Epithelial cell of esophagus (primary cell): ENCODE measurements around the gene GGTA1.
"Not testable (repeated sequence)": the region's sequence is repeated elsewhere in the genome, so short reads cannot be mapped to it uniquely, and the experiment has no call there.

Source experiments
- DNase-seq: peaks from one replicate; pipeline ENCODE4 v3.0.0; 2010; ENCODE audit warnings: low read depth
- H3K4me3 ChIP-seq: 2 replicates; pipeline ENCODE4 v1.5.1; 2011; ENCODE audit warnings: mild to moderate bottlenecking, low read length, control low read depth
- CTCF ChIP-seq: IDR thresholded peaks from 2 replicates; pipeline ENCODE4 v1.5.1; 2011; ENCODE audit warnings: low read depth, mild to moderate bottlenecking, low read length, control low read depth, inconsistent platforms; ENCODE audit not compliant: insufficient read depth; ENCODE audit errors: missing control alignments

The GGTA1 gene

GRCh38 chr9:121439711-121440664 lies 59.7 kb downstream of the GGTA1 start:
- TF ChIP-seq CTCF, result no peak
- peak; percentile 22 for DNase-seq

GRCh38 chr9:121439016-121439415 lies 60.6 kb downstream of the GGTA1 start:
- DNase-seq, result no peak
- no peak for TF ChIP-seq CTCF
- H3K4me3 ChIP-seq, result no peak overlapping the region

More at GRCh38 chr9:121439711-121440664, 59.7 kb downstream of the GGTA1 start:
- H3K4me3 ChIP-seq, result no peak overlapping the region

- TF ChIP-seq CTCF, result no peak
- DNase-seq, result no peak
- no peak overlapping the region for H3K4me3 ChIP-seq
These were observed 61.8 kb downstream of the GGTA1 start for GRCh38 chr9:121437891-121438290.

- not testable (repeated sequence) for DNase-seq, H3K4me3 ChIP-seq
These were observed 62.6 kb downstream of the GGTA1 start for GRCh38 chr9:121437046-121437445.

GRCh38 chr9:121434969-121435368 lies 64.7 kb downstream of the GGTA1 start:
- no peak for TF ChIP-seq CTCF
- DNase-seq, result peak; percentile 43
- H3K4me3 ChIP-seq, result no peak overlapping the region

GRCh38 chr9:121427899-121428298 lies 71.7 kb downstream of the GGTA1 start:
- H3K4me3 ChIP-seq, result no peak overlapping the region
- DNase-seq, result no peak
- TF ChIP-seq CTCF, result no peak

DNA sequence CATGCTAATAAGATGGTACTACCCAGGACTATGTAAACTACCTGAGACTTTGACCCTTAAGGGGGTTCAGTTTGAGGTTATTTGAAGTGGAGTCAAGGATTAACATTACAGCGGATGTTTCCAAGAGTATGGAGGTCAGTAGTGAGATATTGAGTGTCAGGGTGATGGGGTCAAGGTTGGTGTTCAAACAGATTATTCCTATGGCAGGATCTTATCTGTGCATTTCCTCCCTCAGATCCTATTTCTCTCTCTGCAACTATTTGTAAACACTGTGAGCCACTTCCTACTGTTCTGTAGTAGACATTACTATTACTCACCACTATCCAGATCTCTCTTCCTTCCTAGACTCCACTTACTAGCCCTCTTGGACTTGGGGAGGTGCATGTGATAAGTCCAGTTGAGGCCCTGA lies 75.6 kb downstream of the GGTA1 start:
- no peak for TF ChIP-seq CTCF
- H3K4me3 ChIP-seq, result no peak overlapping the region
- DNase-seq, result no peak
